GM12872 (cell line): Measurements from ENCODE around the gene ZFP1.

ENCODE experiments used
- TF ChIP-seq, protein P1 (sequence below): IDR thresholded peaks from 3 replicates; pipeline ENCODE4 v1.5.1; 2011; ENCODE audit warnings: low read depth, mild to moderate bottlenecking, low read length, moderate library complexity; ENCODE audit not compliant: insufficient read depth

Gene ZFP1

DNA sequence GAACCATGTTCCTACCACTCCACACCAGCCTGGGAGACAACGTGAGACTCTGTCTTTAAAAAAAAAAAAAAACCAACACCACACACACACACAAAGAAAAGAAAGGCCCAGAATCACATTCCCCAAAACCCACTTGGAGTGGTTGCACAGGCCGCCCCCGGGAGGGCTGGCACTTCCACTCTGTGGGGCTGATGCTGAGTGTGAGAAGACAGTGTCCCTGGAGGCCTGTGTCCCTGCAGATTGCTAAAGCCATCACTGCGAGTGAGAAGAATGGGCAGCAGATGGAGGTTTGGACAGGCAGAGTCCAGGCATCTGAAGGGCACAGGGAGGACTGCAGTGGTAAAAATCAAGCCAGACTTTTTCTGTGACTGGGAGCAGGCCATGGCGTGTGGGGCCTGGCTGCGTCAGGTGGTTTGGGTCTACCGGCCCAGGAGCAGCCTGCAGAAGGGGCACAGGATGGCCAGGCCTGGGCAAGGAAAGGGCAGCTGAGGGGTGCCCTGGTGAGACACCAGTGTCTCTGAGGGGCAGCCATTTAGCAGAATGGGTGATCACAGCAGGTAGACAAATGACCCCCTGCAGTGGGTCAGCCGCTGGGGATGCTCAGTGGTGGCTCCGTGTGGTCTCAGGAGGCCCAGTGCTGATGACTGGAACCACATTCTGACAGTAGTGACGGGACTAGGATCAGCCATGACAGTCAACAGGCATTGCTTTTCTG lies 45.6 kb downstream of the ZFP1 start:
- TF ChIP-seq, protein P1, sequence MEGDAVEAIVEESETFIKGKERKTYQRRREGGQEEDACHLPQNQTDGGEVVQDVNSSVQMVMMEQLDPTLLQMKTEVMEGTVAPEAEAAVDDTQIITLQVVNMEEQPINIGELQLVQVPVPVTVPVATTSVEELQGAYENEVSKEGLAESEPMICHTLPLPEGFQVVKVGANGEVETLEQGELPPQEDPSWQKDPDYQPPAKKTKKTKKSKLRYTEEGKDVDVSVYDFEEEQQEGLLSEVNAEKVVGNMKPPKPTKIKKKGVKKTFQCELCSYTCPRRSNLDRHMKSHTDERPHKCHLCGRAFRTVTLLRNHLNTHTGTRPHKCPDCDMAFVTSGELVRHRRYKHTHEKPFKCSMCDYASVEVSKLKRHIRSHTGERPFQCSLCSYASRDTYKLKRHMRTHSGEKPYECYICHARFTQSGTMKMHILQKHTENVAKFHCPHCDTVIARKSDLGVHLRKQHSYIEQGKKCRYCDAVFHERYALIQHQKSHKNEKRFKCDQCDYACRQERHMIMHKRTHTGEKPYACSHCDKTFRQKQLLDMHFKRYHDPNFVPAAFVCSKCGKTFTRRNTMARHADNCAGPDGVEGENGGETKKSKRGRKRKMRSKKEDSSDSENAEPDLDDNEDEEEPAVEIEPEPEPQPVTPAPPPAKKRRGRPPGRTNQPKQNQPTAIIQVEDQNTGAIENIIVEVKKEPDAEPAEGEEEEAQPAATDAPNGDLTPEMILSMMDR, result no peak

DNA sequence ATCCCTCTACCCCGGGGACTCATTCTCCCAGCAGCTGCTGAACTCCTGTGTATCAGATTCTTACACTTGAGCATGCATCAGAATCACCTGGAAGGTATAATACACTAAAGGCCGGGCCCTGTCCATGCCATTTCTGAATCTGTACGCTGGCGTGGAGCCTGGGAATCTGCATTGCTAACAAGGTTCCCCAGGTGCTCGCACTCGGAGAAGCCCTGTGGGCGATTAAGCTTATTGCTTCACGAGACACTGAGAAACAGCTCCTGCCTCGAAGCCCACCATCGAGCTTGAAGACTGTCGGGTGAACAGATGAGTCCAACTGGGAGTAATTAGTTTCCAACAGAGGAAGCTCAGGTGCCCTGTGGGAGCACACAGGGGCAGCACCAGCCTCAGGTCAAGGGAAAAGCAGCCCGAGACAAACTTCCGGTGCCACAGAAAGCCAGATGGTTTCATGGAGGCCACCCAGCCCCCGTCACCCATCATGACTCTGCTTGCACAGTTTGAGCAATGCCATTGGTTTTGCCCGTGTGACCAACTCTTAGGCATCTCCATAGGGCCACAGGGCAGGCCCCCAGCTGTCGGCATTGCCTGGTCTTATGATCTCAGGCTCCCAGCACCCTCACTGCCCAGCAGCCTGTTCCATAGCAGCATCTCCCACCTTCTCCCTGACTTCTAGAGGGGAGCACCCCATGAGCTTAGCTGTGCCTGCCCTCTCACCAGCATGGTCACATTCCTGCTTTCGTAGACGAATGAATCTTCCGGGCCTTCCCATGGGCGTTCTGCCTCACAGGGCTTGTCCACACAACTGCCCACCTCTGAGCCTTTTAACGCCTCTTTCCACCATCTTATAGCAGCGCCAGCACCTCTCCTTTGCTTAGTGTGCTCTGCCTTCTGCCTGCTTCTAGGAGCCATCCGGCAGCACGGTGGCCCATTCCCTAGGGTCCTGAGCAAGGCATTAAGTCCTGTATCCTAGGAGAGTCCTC lies 47.8 kb downstream of the ZFP1 start:
- TF ChIP-seq, protein P1, result no peak

DNA sequence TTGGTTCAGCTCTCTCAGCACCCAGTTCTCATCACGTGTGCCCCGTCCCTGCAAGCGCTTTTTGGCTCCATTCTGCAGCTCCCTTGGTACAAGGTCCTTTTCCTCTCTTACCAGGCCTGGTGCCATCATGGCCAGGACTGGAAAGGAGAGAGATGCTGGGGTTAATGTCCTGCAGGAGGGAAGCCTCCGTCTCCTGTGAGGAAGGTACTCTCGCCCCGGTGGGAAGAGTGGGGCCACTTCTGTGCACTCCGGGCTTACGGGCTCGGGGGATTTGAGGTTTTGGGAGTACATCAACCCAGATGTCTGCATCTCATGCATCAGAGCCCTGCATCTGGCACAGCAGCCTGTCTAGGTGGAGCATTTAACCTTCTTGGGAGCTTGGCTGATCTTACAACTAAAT lies 48.5 kb downstream of the ZFP1 start:
- TF ChIP-seq, protein P1, result no peak

DNA sequence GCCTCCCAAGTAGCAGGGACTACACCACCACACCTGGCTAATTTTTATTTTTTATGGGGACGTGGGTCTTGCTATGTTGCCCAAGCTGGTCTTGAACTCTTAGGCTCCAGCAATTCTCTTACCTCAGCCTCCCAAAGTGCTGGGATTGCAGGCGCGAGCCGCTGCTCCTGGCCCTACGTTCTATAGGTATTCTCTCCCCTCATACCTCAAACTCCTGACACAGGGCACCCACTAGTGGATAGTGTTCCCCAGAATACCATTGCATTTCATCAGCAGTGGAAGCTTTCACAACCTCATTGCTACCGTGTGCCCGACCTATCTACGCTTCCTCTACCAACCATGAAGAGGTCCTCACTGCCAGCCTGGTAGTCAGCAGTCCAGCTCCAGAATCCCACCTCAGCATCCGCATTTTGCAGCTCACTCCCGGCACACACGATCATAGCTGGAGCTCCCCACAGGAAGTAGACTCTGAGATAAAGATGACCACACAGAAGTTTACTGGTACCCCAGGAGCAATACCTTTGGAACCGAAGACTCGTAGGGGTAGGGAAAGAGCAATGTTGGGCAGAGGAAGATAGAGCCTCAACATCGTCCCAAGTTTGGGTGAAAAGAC lies 49.3 kb downstream of the ZFP1 start:
- TF ChIP-seq, protein P1, result no peak

DNA sequence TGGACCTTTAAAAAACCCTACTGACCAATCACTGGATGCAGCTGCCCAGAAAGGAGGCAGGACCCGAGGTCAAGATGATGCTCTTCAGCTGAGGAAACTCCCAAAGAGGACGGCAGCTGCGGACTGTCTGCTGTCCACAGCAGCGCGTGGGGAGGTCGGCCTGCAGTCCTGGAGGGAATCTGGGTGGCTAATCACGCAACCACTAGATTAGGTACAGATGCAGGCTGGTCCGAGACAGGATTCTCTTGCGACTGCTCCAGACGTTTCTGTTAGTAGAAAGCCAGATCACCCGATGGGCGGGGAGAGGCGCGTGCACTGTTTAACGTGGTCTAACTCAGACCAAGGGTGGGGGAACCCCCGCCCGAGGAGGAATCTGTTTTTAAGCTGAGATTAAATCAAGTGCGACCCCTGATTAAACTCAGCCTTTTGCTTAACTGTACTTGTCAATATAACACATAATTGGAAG lies 49.8 kb downstream of the ZFP1 start:
- TF ChIP-seq, protein P1, result no peak

DNA sequence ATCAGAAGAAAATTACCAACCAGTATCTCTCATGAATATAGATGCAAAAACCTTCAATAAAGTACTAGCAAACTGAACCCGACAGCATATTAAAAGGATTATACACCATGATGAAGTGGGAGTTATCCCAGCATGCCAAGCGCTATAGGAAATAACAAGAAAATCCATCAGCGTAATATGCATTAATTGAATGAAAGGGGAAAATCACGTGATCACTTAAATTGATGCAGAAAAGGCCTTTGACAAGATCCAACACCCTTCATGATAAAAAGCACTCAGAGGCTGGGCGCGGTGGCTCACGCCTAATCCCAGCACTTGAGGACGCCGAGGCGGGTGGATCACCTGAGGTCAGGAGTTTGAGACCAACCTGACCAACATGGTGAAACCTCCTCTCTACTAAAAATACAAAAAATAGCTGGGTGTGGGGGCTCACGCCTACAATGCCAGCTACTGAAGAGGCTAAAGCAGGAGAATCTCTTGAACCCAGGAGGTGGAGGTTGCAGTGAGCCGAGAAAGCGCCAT lies 53.8 kb downstream of the ZFP1 start:
- TF ChIP-seq, protein P1, result no peak

DNA sequence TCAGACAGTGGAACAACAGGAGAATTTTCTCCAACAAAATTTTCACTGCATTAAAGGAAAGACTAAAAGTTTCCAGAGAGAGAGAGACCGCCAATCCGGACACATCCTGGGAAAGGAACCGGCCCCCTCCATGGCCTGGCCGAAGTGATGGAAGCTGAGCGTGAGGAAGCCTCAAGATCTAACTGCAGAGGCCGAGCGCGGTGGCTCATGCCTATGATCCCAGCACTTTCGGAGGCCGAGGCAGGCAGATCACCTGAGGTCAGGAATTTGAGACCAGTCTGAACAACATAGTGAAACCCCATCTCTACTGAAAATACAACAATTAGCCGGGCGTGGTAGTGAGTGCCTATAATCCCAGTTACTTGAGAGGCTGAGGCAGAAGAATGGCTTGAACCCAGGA lies 54.8 kb downstream of the ZFP1 start:
- TF ChIP-seq, protein P1, result no peak
